SK-N-SH treated with all-trans-retinoic acid at 6 μM for 48 hours (cell line): ENCODE results near the gene OLA1.

Source experiments
- ATAC-seq: fragments of 200-7000 bp; cut with Tn5 transposase; 3 replicates; pipeline ENCODE4 v1.9.1; 2020; ENCODE audit warnings: mild to moderate bottlenecking, moderate library complexity
- ARNTL ChIP-seq: fragments of 450-650 bp; formaldehyde crosslinking; IDR thresholded peaks from 2 replicates; pipeline ENCODE4 v1.5.0; 2020; ENCODE audit warnings: low read depth, mild to moderate bottlenecking, moderate library complexity, borderline replicate concordance
- BACH2 ChIP-seq: fragments of 250-450 bp; sonication (Bioruptor Pico); IDR thresholded peaks from 2 replicates; pipeline ENCODE4 v1.9.0; 2021; ENCODE audit warnings: mild to moderate bottlenecking, borderline replicate concordance
- CREB5 ChIP-seq: fragments of 250-450 bp; sonication (Bioruptor Pico); IDR thresholded peaks from 2 replicates; pipeline ENCODE4 v1.5.1; 2020; ENCODE audit warnings: low read depth, mild to moderate bottlenecking, moderate library complexity
- CSDC2 ChIP-seq: fragments of 250-450 bp; sonication (Bioruptor Pico); IDR thresholded peaks from 2 replicates; pipeline ENCODE4 v1.5.0; 2020; ENCODE audit warnings: mild to moderate bottlenecking, moderate library complexity
- GLIS3 ChIP-seq: fragments of 250-450 bp; sonication (Bioruptor Pico); IDR thresholded peaks from 2 replicates; pipeline ENCODE4 v1.5.0; 2020; ENCODE audit warnings: mild to moderate bottlenecking, moderate library complexity
- ISL1 ChIP-seq: fragments of 250-450 bp; sonication (Bioruptor Pico); IDR thresholded peaks from 2 replicates; pipeline ENCODE4 v2.1.2; 2022; ENCODE audit warnings: mild to moderate bottlenecking, moderate library complexity
- OSR1 ChIP-seq: fragments of 250-450 bp; sonication (Bioruptor Pico); IDR thresholded peaks from 2 replicates; pipeline ENCODE4 v1.8.0; 2022; ENCODE audit warnings: moderate library complexity, mild to moderate bottlenecking, inconsistent platforms
- PATZ1 ChIP-seq: fragments of 250-450 bp; sonication (Bioruptor Pico); IDR thresholded peaks from 2 replicates; pipeline ENCODE4 v1.8.0; 2020; ENCODE audit warnings: mild to moderate bottlenecking, moderate library complexity, borderline replicate concordance
- POU6F1 ChIP-seq: fragments of 250-450 bp; sonication (Bioruptor Pico); IDR thresholded peaks from 2 replicates; pipeline ENCODE4 v1.8.0; 2021; ENCODE audit warnings: low read depth, mild to moderate bottlenecking, moderate library complexity, borderline replicate concordance
- PPARA ChIP-seq: fragments of 250-450 bp; sonication (Bioruptor Pico); IDR thresholded peaks from 2 replicates; pipeline ENCODE4 v1.5.0; 2020; ENCODE audit warnings: mild to moderate bottlenecking, borderline replicate concordance
- RARB ChIP-seq: fragments of 250-450 bp; sonication (Bioruptor Pico); IDR thresholded peaks from 2 replicates; pipeline ENCODE4 v1.8.0; 2021; ENCODE audit warnings: mild to moderate bottlenecking, moderate library complexity
- TCF4 ChIP-seq: fragments of 250-450 bp; sonication (Bioruptor Pico); IDR thresholded peaks from 2 replicates; pipeline ENCODE4 v1.8.0; 2021; ENCODE audit warnings: mild to moderate bottlenecking, moderate library complexity, borderline replicate concordance
- TOX ChIP-seq: fragments of 250-450 bp; sonication (Bioruptor Pico); IDR thresholded peaks from 2 replicates; pipeline ENCODE4 v1.8.0; 2021; ENCODE audit warnings: mild to moderate bottlenecking, moderate library complexity, borderline replicate concordance
- TSHZ2 ChIP-seq: fragments of 250-450 bp; sonication (Bioruptor Pico); IDR thresholded peaks from 2 replicates; pipeline ENCODE4 v1.5.0; 2020; ENCODE audit warnings: mild to moderate bottlenecking, moderate library complexity
- ZC3H10 ChIP-seq: fragments of 250-450 bp; sonication (Bioruptor Pico); IDR thresholded peaks from 2 replicates; pipeline ENCODE4 v1.5.1; 2021; ENCODE audit warnings: mild to moderate bottlenecking, moderate library complexity
- ZFP30 ChIP-seq: fragments of 450-650 bp; formaldehyde crosslinking; IDR thresholded peaks from 2 replicates; pipeline ENCODE4 v1.5.0; 2022; ENCODE audit warnings: mild to moderate bottlenecking, moderate library complexity
- ZNF565 ChIP-seq: fragments of 450-650 bp; formaldehyde crosslinking; conservative IDR thresholded peaks from 2 replicates; pipeline ENCODE4 v1.5.0; 2020; ENCODE audit warnings: low read depth, mild to moderate bottlenecking, moderate library complexity
- ZNF70 ChIP-seq: fragments of 450-650 bp; formaldehyde crosslinking; IDR thresholded peaks from 2 replicates; pipeline ENCODE4 v1.5.0; 2020; ENCODE audit warnings: mild to moderate bottlenecking, moderate library complexity
- ZNF8 ChIP-seq: fragments of 450-650 bp; formaldehyde crosslinking; IDR thresholded peaks from 2 replicates; pipeline ENCODE4 v1.5.0; 2020; ENCODE audit warnings: mild to moderate bottlenecking, moderate library complexity
- TF ChIP-seq, protein P1 (sequence below): fragments of 250-450 bp; sonication (Bioruptor Pico); IDR thresholded peaks from 2 replicates; pipeline ENCODE4 v1.5.1; 2021; ENCODE audit warnings: mild to moderate bottlenecking, moderate library complexity

OLA1 gene

DNA sequence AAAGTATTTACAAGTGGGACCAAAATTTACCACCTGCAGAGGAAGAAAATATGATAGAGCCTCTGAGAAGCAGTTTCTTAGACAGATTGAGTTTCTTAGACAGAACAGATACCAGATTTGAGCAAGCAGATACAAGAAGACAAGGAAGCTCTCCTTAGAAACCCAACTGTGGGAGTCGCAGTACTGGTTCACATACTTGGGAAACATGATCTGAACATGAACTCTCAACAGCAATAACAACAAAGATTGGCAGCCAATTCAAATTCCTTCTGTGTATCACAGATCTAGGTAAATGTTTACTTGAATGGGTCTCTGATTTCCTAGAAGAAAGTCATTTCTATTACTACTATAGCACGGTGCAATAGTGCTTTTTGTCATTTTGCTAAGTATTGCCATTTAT, 82.1 kb downstream of the OLA1 start (continued):
- TF ChIP-seq TSHZ2 (CRISPR knock-in tag) = no peak
- TF ChIP-seq ISL1 (CRISPR knock-in tag) = no peak

- TF ChIP-seq GLIS3 = no peak
- no peak for ATAC-seq
Observed at GRCh38 chr2:174161490-174161889, 86.8 kb downstream of the OLA1 start.

GRCh38 chr2:174158003-174158402, 90.3 kb downstream of the OLA1 start:
- ATAC-seq = peak; percentile 76
- TF ChIP-seq ZNF8 (CRISPR knock-in tag) (no peak), ZC3H10 (CRISPR knock-in tag) (no peak), POU6F1 (no peak), ZFP30 (no peak), PPARA (CRISPR knock-in tag) (no peak), ZNF565 (CRISPR knock-in tag) (no peak), TOX (CRISPR knock-in tag) (no peak), TCF4 (CRISPR knock-in tag) (no peak), PATZ1 (CRISPR knock-in tag) (no peak), RARB (CRISPR knock-in tag) (no peak), TSHZ2 (CRISPR knock-in tag) (no peak), ZNF70 (CRISPR knock-in tag) (no peak), BACH2 (CRISPR knock-in tag) (no peak), OSR1 (no peak), GLIS3 (no peak), ARNTL (CRISPR knock-in tag) (no peak)

GRCh38 chr2:174157053-174157452, 91.3 kb downstream of the OLA1 start:
- no peak for ATAC-seq
- TF ChIP-seq ZNF8 (CRISPR knock-in tag) = no peak
- TF ChIP-seq CREB5 = no peak
- TF ChIP-seq ZC3H10 (CRISPR knock-in tag) = no peak
- TF ChIP-seq PATZ1 (CRISPR knock-in tag) = no peak
- TF ChIP-seq TOX (CRISPR knock-in tag) = no peak
- TF ChIP-seq, protein P1, sequence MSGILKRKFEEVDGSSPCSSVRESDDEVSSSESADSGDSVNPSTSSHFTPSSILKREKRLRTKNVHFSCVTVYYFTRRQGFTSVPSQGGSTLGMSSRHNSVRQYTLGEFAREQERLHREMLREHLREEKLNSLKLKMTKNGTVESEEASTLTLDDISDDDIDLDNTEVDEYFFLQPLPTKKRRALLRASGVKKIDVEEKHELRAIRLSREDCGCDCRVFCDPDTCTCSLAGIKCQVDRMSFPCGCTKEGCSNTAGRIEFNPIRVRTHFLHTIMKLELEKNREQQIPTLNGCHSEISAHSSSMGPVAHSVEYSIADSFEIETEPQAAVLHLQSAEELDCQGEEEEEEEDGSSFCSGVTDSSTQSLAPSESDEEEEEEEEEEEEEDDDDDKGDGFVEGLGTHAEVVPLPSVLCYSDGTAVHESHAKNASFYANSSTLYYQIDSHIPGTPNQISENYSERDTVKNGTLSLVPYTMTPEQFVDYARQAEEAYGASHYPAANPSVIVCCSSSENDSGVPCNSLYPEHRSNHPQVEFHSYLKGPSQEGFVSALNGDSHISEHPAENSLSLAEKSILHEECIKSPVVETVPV = no peak
- TF ChIP-seq TSHZ2 (CRISPR knock-in tag) = no peak
- no peak for TF ChIP-seq CSDC2 (CRISPR knock-in tag)
